Left lung (tissue), 10 donors: Measurements from ENCODE around the gene FOSB. TPM values are rescaled to one million over a fixed set of nuclear protein-coding genes. Genes with fewer than 3 reads are reported as not detected.

ENCODE experiments used
- ATAC-seq: fragments of 200-7000 bp; cut with Tn5 transposase; one replicate; pipeline ENCODE4 v1.9.1; 2020; ENCODE audit warnings: moderate library complexity
- DNase-seq, 4 donors: peaks; one replicate each; pipeline ENCODE4 v3.0.0-alpha.2; 2013 to 2020
- H3K27ac ChIP-seq, 2 donors: fragments of 200-600 bp; sonication (generic) in 1 of 2; one replicate each; pipeline versions ENCODE4 v1.5.0 to v1.8.0; 2020 to 2021
- H3K27me3 ChIP-seq, 2 donors: fragments of 200-600 bp; sonication (generic) in 1 of 2; one replicate each; pipeline versions ENCODE4 v1.5.0 to v1.8.0; 2020 to 2021
- H3K36me3 ChIP-seq, 2 donors: fragments of 200-600 bp; sonication (generic) in 1 of 2; one replicate each; pipeline versions ENCODE4 v1.5.0 to v1.8.0; 2020 to 2021
- H3K4me1 ChIP-seq, 2 donors: fragments of 200-600 bp; one replicate each; pipeline ENCODE4 v1.8.0; 2021
- H3K4me3 ChIP-seq, 2 donors: fragments of 200-600 bp; sonication (generic) in 1 of 2; one replicate each; pipeline versions ENCODE4 v1.5.0 to v1.8.0; 2020 to 2021; ENCODE audit warnings: mild to moderate bottlenecking in 1 of 2
- H3K9me3 ChIP-seq, 2 donors: fragments of 200-600 bp; sonication (generic) in 1 of 2; one replicate each; pipeline versions ENCODE4 v1.5.0 to v1.8.0; 2020 to 2021
- CTCF ChIP-seq, 2 donors: fragments of 200-600 bp; sonication (generic) in 1 of 2; IDR thresholded peaks; one replicate each; pipeline versions ENCODE4 v1.5.0 to v1.8.0; 2021; ENCODE audit warnings: antibody characterized with exemption in 2 of 2
- intact Hi-C, 2 donors: fragments of 100-400 bp; cut with DNase I; formaldehyde crosslinking; loops; one replicate each; pipeline versions ENCODE4 v1.11.2 to v1.14.2; 2022
- polyA plus RNA-seq, 6 donors: library from polyadenylated mRNA; unstranded; fragments of 120-200 nt; gene quantifications; one replicate each; pipeline ENCODE4 v1.2.1, GENCODE V29; 2013; ENCODE audit not compliant: insufficient read length in 6 of 6
- total RNA-seq, 2 donors: library from RNA; stranded (reverse); fragmentation: NEBNext Ultra II Directional; extraction: Animal tissue kit (Norgen Biotek cat#: 25700); gene quantifications; one replicate each; pipeline ENCODE4 v1.2.1, GENCODE V29; 2021
- donor health status: DM: no; HTN: yes; CAD: no.
- donor health status: DM: no; HTN: no; CAD: no.

FOSB gene
- total and polyA plus RNA-seq, 8 donors, result 5.7 to 766 (median 126) TPM

- TF ChIP-seq CTCF (IDR thresholded peaks at IDR 0.05), result no peak
- DNase-seq (no peak), ATAC-seq (no peak)
- intact Hi-C loops, result loop anchor here (5.0 kb wide), 2 partner anchors 35 to 40 kb away; no protein-coding TSS in a partner anchor
- H3K4me1 ChIP-seq, result peaks cover 10 to 58% of the 10 kb centered on the region in 2 donors
- H3K36me3 ChIP-seq, result no peaks in the 10 kb centered on the region
- no peaks in the 10 kb centered on the region for H3K27me3 ChIP-seq
- H3K9me3 ChIP-seq, result no peaks in the 10 kb centered on the region
- peak overlapping the region; percentile 88 to 94 for H3K27ac ChIP-seq
- no peak overlapping the region for H3K4me3 ChIP-seq
These were observed 25.4 kb upstream of the FOSB start for GRCh38 chr19:45442408-45442777.

- H3K27me3 ChIP-seq, result no peaks in the 10 kb centered on the region
- peak overlapping the region; percentile 88 to 94 for H3K27ac ChIP-seq
- peak overlapping the region in 1 of 2 donors; percentile 34 for H3K4me3 ChIP-seq
- ATAC-seq, result peak; percentile 4
- no peaks in the 10 kb centered on the region for H3K9me3 ChIP-seq
- DNase-seq, result peak in 3 of 4 donors; percentile 69 to 81 (median 80)
- peaks cover 10 to 58% of the 10 kb centered on the region in 2 donors for H3K4me1 ChIP-seq
- H3K36me3 ChIP-seq, result no peaks in the 10 kb centered on the region
- intact Hi-C loops, result loop anchor here (5.0 kb wide), 2 partner anchors 34 to 39 kb away; no protein-coding TSS in a partner anchor
- no peak for TF ChIP-seq CTCF (IDR thresholded peaks at IDR 0.05)
These were observed 24.9 kb upstream of the FOSB start for GRCh38 chr19:45442778-45443461.

GRCh38 chr19:45443462-45444317, 24.1 kb upstream of the FOSB start:
- Histone ChIP-seq H3K4me1 (peaks cover 10 to 57% of the 10 kb centered on the region in 2 donors), H3K9me3 (no peaks in the 10 kb centered on the region), H3K27ac (peak overlapping the region; percentile 88 to 94), H3K4me3 (peak overlapping the region; percentile 34 to 38), H3K36me3 (no peaks in the 10 kb centered on the region), H3K27me3 (no peaks in the 10 kb centered on the region)
- ATAC-seq (peak; percentile 85), DNase-seq (peak; percentile 90 to 98 (median 97))
- TF ChIP-seq CTCF (IDR thresholded peaks at IDR 0.05), result no peak
- intact Hi-C loops, result loop anchor here (5.0 kb wide), 2 partner anchors 34 to 39 kb away; no protein-coding TSS in a partner anchor

GRCh38 chr19:45444318-45445041, 23.3 kb upstream of the FOSB start:
- no peaks in the 10 kb centered on the region for H3K36me3 ChIP-seq
- peak overlapping the region; percentile 34 to 38 for H3K4me3 ChIP-seq
- no peaks in the 10 kb centered on the region for H3K9me3 ChIP-seq
- peaks cover 10 to 56% of the 10 kb centered on the region in 2 donors for H3K4me1 ChIP-seq
- peak overlapping the region; percentile 88 to 94 for H3K27ac ChIP-seq
- ATAC-seq (peak; percentile 77), DNase-seq (peak; percentile 93 to 99 (median 94))
- TF ChIP-seq CTCF (IDR thresholded peaks at IDR 0.05), result no peak
- no peaks in the 10 kb centered on the region for H3K27me3 ChIP-seq
- intact Hi-C loops, result loop anchor here (5.0 kb wide), 2 partner anchors 33 to 38 kb away; no protein-coding TSS in a partner anchor
